NCI-H69 (cell line): ENCODE measurements around the gene SSUH2.

ENCODE experiments used
- DNase-seq: peaks from one replicate; lab custom pipeline; 2025; lab: John Stamatoyannopoulos, UW

Gene SSUH2

DNA sequence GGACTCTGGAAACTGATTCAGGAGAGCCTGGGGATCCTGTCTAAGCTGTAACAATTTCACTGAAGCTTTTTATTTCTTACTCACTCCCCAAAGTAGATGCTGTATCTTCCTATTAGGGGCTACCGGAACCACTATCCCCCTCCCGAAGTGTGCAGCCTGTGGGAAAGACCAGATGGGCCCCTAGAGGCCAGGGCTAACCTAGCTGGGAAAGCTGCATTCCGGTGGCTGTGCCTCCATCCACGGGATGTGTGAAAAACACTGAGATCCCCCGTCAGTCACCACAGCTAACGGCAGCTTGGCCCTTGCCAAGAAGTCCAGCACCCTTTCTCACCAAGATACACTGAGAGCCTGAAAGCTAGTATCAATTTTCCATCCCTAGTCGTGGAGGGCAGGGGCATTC, 3.1 kb downstream of the SSUH2 start:
- DNase-seq: no peak

- no peak for DNase-seq
Observed at GRCh38 chr3:8640223-8640622, 4.4 kb downstream of the SSUH2 start.

DNA sequence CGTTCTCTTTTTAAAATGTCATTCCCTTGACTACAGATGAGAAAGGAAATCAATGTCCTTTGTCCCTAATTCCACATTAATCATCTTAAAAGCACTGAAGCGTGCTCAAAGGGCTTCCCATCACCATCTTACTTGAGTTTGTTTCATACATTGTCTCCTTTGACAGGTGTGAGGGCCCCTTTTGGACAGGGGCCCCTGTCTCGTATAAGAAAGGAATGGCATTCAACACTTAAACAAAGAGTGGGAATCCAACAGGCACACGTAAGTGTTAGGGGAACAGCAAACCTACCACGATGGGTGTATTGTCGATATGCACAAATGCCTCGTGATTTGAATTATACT, 5.0 kb downstream of the SSUH2 start:
- no peak for DNase-seq

- DNase-seq: peak; percentile 20
Observed at GRCh38 chr3:8638994-8639658, 5.5 kb downstream of the SSUH2 start.

GRCh38 chr3:8637348-8637747, 7.2 kb downstream of the SSUH2 start:
- no peak for DNase-seq

GRCh38 chr3:8635631-8636030, 9.0 kb downstream of the SSUH2 start:
- no peak for DNase-seq

DNA sequence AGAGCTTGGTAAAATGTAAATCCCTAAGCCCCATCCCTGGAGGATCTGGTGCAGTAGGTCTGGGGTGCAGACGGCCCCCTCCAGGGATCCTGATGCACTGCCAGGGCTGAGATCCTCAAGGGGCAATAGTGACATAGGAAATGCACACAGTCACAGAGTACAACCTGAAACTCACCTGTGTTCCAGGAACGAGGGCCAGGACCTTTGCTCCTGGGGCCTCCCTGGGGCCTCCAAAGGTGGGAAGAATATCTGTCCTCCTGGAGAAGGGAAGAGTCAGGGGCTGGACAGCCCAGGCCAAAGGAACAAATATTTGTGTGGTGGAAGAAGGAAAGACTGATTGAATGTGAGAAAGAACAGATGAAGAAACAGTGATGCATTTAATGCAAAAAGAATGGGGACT, 9.5 kb downstream of the SSUH2 start:
- no peak for DNase-seq

DNA sequence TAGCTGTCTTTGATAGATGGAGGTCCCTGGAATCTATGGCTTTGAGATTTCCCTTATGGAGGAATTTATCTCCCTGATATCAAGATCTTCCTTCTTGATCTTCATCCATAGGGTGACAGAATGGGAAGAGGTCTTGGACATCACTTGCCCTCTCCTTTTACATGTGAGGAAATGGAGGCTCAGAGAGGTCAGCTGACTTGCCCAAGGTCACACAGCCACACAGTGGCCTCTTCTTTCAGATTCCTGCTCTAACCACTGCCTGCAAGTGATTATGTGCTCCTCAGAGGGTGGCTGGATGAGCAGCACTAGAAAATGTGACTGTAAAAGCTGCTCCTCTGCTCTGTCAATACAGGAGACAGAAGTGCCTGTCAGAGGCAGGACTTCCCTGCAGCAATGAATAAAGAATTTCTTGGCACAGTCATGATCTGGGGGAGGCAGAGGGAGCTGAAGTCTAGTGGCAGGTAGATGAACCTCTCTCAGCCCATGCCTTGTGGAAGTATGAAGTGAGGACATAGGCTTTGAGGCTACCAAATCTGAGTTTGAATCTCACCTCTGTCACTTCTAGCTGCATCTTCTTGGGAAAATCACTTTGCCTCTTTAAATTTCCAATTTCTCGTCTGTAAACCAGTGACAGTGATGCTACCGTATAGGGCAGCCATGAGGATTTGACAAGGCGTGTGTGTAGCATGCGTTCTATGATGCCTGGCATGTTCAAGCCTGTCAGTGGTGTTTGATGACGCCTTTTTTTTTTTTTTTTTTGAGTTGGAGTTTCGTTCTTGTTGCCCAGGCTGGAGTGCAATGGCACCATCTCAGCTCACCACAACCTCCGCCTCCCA, 12.0 kb downstream of the SSUH2 start:
- DNase-seq: no peak

DNA sequence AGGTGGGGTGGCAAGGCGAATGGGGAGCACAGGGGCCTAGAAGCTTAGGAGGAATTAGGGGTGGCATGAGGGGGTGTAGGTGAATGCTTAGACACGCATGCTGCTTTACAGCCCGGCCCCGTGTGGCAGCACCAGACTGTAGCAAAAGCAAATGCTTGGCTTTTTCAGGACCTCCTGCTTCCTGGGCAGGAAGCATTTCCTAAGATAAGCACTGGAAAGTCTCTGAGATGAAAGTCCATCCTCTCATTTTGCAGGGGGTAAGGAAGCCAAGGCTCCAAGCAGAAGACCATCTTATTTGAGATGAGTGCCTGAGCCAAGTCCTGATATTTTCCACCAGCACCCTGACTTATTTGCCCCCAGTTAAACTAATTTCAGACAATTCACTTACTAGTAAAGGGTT, 12.9 kb downstream of the SSUH2 start:
- no peak for DNase-seq

- peak; percentile 6 for DNase-seq
Observed at GRCh38 chr3:8629151-8630021, 15.2 kb downstream of the SSUH2 start.

DNA sequence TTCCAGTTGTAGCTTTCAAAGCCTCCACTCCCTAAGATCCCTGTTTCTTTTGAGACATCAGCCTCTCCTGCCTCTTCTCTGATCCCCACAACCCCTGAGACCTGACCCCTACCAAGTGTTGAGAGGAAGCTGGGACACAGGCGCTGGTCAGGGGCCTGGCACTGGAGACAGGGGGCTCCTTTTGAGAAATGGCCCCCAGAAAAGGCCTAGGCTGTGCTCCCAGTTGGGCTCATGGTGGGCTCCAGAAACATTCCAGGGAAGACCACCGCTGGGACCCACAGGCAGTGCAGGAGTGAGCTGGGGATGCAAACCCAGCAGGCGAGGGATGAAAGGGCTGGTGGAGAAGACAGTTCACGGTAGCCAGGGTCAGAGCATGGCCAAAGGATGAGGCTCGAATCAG, 16.6 kb downstream of the SSUH2 start:
- DNase-seq: no peak

DNA sequence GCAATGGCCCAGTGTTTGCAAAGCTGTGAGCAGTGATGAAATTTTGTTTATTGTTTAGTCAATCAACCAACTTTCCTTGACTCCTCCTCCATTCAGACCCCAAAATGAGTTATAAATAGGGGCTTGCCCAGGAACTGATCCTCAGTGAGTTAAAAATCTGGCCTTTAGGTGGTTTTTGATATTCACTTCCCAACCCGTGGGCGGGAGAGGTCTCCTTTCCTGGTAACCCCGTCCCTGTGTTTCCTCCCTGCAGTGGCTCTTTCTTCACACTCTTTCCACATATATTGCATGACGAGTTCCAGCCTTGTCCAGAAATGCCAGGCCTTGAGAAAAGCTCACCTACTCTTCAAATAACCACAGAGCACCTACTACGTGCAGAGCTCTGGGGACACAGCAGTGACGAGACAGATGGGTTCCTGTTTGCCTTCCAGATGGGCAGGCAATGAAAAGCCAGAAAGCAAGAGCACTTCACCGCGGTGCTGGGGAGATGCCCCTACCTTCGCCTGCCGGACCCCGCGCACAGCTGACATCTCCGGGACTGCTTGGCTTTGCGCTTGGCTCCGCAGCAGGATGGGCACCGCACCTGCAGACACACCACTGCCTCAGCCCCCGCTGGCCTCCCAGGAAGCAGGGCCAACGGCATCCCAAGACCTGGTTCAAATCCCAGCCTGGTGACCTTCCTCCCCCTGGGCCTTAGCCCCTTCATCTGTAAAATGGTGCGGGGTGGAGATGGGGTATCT, 17.2 kb downstream of the SSUH2 start:
- no peak for DNase-seq

DNA sequence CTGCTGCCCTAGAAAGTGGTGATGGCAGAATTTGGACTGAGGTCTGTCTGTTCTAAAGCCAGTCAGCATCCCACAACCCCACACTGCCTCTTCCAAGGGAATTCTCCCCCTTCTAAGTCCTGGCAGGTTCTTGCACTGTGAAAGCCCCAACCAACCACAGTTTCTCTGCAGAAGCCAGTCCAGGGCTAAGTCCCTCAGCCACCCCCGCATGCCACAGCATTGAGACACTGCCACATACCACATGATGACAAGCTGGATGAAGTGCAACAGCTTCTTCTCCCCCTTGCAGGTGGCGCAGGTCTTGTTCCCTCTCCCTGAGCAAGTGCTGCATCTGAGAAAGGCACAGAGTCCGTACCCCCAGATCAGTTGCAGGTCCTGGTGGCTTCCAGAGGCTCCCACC, 18.6 kb downstream of the SSUH2 start:
- DNase-seq: no peak

DNA sequence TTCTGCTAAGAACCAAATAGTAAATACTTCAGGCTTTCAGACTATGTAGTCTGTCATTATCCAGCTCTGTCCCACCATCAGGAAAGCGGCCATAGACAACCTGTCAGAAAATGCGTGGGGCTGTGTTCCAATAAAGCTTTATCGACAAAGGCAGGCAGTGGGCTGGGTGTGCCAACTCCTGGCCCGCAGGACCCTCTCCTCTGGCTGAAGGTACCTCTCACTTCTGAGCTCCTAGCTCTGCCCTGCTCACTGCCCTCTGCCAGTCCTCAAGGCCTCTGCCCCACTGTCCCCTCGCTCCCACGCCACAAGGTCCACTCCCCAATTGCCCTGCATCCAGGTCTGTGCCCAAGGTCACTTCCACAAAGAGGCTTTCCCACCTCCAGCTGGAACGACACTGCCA, 20.0 kb downstream of the SSUH2 start:
- DNase-seq: no peak

DNA sequence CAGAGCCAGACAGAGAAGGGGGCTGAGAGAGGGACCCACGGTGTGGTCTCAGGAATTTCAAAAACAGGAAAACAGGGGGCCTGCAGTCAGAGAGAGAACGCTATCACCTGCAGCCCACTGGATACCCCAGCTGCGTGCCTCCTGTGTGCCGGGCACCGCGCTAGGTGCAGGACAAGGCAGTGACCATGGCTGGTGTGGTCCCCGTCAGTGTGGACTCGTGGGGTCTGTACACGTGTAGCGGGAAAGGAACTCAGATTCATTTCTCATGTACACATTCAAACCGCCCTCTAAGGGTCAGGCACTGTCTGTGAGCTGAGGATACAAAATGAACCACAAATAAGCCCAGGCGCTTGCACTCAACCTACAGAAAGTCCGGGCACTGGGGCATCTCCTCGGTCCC, 20.9 kb downstream of the SSUH2 start:
- DNase-seq: no peak

DNA sequence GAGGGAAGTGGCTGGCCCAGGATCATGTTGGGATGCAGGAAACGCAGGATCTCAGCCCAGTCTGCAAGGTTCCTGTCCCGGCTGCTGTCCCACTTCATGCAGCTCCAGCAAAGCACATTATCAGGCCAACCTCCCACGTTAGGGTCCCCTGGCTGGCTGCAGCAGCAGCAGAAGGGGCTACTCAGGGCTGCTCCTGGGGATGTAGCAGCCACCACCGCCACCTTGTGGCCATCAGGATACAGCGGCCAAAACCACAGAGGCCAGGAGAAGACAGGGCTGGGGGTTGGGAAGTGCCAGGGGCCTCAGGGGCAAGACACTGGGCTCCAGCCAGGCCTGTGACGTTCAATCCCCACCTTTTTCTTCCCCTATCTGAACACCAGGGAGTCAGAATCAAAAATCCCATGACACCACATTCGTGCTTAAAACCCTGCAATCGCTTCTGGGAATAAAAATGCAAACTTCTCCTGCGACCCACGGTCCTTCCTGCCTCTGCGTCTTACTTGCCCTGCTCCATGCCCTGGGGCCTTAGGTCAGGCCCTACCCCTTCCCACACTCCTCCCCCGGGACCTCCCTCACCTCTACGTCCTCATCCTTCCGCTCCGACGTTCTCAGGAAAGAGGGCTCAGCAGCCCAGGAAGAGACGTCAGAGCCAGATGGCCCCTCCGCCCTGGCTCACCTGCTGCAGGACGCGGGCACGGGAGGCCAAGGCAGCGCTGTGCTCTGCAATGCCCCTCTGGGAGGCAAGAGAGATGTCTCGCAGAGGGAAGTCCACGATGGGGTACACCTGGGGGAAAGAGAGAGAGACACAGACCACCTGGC, 21.5 kb downstream of the SSUH2 start:
- peak; percentile 42 for DNase-seq

DNA sequence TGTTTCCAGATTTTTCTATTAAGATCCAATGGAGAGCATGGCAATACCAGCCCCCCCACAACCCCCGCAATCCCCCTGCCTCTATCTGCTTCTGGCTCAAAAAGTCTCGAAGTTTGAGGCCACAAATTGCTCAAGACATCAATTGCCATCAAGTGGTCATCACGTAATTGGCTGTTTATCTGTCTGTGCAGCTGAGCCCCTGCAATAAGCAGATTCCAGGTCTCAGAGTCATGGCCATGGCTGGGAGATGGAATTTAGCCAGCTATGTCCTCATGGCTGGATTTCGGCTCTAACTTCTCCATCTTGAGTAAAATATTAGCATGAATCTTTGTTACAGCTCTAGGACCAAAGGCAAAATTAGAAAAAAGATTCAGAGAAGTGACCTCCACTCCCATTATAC, 22.7 kb downstream of the SSUH2 start:
- DNase-seq: no peak

- no peak for DNase-seq
Observed at GRCh38 chr3:8621141-8621540, 23.5 kb downstream of the SSUH2 start.

- DNase-seq: no peak
Observed at GRCh38 chr3:8619548-8619947, 25.1 kb downstream of the SSUH2 start.

DNA sequence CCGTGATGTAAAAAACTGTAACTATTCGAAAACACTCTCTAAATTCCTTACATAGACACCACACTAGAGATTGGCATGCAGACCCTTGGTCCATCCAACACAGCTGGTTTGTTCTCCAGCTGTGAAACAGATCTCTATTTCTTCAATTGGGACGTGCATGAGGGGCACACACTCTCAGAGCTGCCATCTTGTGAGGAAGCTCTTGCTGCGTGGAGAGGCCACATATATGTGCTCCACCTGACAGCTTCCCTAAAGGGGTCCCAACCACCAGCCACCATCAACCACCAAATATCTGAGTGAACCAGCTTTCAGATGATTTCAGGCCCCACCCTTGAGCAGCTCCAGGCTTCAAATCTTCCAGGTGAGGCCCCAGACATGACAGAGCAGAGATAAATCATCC, 25.6 kb downstream of the SSUH2 start:
- DNase-seq: no peak

- no peak for DNase-seq
Observed at GRCh38 chr3:8617921-8618320, 26.7 kb downstream of the SSUH2 start.
